Activated gamma-delta T cell treated with anti-CD3 and anti-CD28 coated beads, Interleukin-2, amount 50 U/mL, for 16 hours (primary cell): Measurements from ENCODE around the gene DDAH1.
A peak's percentile ranks its signal among the peaks of the same experiment; 100 is the strongest.

Experiments
- DNase-seq: peaks from one replicate; pipeline ENCODE4 v3.0.0-alpha.2; 2020; ENCODE audit warnings: low read depth

DDAH1 gene

DNA sequence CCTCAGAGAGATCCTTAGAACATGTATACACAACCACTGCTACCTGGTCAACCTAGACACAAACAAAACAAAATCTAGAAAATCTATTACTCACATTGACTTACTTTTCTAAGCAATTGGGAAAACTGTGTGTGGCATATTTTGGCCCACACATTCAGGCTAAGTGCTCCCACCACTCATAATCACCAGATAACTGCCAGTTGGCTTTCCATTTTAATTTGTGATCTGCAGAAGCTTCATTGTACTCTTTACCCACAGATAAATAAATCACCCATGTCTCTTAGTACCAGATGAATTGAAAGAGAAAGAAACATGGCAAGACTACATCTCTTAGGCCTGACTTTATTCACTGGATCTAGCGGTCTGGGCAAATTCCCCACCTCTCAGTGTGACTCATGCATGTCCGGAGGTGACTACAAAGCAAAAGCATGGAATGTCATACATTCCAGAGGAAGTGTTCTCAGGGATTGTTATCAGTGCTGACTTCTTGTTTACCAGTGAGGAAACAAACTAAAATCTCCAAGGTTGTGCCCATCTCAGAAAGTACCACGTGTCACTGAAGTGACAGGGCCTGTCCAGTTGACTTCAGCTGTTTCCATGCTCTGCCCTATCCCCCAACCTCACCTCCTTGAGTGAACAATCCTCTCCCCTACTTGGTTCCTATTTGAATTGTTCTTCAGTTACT is 136.1 kb downstream of the DDAH1 start:
- no peak for DNase-seq

DNA sequence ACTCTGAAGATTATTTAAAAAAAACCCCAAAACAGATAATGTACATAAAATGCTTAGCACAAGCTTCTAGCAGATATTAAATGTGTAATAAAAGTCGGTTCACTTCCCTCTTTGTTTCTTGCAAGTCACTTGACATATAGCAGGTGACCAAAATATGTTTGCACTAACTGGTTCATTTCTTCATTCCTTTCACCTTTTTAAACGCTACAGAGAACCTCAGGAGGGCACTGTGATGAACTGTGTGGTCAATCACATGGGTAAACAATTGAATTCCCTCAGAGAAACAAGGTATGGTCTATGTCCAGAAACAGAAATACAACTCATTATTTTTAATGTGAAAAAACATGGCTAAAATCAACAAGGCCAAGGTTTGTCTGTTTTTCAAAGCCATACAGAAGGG is 137.2 kb downstream of the DDAH1 start:
- no peak for DNase-seq

DNA sequence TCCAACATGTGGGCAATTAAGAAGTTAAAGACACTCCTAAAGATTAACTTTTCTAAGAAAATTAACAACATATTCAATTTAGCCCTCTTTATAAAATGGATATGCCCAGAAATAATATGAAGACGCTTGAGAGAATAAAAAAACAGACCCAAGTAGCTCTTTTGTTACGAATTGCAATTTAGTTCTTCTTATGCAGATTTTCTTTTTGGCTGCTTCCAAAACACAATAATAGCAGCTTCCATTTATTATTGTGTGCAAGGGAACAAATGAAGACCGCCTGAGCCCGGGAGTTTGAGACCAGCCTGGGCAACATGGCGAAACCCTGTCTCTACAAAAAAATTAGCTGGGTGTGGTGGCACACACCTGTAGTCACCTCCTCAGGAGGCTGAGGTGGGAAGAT is 138.1 kb downstream of the DDAH1 start:
- no peak for DNase-seq

DNA sequence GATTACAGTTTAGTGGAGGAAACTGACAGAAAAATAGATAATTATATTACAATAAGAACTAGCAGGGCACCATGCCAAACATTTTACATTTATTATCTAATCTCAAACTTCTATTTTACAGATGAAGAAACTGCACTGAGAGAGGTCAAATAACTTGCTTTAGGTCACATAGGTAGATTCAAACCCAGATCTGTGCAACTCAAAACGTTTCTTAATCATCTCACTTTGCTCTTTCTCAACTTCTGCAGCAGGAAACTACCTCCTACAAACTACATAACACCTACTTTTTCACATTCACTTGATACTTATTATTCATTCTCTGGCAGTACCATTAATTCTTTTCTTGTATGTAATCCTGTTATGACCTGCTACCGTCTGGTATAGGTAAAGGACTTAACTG is 138.6 kb downstream of the DDAH1 start:
- DNase-seq: no peak

DNA sequence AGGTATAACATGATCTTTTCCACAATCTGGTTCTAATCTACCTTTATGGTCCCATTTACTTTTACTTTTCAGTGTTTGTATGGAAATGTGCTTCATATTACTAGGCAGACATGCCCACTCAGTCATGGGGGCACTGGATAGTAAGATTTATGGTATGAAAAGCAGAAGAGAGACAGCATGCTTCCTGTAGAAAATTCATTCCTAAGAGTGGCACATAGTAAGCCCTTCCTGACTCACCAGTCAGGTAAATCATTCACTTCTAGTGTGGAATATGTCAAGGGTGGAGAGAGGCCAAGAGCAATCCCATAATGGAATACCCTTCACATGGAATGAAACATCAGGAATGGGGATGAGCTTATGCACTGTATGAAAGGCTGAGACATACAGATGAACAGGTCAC is 139.0 kb downstream of the DDAH1 start:
- no peak for DNase-seq

DNA sequence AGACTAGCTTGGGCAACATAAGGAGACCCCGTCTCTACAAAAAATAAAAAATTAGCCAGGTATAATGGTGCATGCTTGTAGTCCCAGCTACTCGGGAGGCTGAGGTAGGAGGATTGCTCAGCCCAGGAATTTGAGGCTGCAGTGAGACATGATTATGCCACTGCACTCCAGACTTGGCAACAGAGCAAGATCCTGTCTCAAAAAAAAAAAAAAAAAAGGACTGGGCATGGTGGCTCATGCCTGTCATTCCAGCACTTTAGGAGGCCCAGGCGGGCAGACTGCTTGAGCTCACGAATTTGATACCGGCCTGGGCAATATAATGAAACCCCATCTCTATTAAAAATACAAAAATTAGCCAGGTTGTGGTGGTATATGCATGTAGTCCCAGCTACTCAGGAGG is 141.2 kb downstream of the DDAH1 start:
- no peak for DNase-seq

DNA sequence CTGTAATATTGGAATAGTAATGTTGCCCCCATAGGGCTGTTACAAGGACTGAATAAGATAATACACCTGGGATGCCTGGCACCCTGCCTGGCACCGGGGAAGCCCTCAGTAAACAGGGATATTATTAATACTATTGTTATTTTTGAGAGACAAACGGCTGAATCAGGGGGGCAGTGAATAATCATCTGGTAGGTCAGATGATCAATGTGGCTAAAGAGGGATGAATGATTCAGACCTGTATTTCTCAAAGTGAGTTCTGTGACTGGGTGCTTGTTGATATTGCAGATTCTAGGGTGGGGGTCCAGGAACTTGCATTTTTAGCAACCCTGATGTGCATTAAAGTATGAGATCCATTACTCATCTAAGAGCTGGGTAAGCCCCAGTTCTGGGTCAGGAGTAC is 142.3 kb downstream of the DDAH1 start:
- DNase-seq: no peak

DNA sequence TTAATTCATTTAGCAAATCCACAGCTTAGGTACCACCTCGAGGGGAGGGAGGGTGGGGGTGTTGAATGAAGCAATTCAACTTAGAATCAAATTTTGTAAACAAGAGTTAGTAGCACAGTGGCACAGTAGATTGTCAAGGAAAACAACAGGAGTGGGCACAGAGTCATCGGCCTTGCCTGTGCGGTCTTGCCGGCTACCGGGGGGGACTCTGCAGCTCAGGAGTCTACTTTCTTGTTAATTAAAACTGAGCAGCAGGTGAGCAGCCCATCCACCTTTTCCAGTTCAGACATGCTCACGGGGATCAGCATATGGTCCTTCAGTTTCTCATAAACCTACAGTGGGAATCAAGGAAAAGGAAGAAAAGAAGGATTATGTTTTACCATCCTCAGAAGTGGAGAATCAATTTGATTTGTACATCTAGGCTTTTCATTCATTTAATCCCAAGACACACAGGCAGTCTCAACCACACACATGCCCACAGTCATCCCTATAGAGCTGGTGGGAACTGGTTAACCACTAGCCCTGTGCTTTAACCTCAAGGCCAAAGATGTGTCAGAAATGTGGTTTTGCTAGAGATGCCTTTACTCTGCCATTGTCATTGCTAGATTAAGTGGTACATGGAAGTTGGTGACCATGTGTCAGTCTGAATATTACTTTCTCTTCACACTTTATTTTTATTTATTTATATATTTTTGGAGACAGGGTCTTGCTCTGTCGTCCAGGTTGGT is 143.6 kb downstream of the DDAH1 start:
- no peak for DNase-seq

DNA sequence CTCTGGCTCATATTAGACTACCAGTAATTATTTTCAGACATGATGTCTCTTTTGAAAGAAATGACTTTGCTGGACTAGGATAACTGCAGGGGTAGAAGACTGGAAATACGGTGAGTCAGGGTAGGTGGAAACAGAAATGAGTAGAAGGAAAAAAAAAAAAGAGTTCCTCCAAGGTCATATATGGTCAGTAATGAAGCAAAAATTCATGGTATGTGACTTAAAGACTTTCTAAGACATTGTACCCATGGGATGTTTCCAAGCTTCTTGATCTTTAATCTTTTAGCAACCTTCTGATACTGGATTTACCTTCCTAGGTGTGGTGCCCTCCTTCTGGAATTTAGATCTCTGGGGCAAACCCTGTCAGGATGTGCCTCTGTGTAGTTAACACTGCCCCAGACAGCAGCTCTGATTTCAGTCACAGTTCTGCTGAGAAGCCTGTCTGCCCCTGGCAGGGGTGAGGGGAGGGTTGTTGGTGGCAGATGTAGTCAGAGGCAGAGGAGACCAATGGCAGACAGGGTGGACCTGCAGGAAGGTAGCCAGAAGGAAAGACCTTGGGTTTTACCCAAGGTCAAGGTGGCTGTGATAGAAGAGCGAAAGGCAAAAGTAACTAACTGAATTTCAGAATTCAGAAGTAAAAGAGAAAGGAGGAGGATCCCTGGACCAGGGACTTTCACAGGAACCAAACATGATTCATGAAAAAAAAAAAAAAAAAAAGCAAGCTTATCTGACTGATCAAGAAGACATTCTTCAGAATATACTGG is 144.4 kb downstream of the DDAH1 start:
- DNase-seq: no peak

DNA sequence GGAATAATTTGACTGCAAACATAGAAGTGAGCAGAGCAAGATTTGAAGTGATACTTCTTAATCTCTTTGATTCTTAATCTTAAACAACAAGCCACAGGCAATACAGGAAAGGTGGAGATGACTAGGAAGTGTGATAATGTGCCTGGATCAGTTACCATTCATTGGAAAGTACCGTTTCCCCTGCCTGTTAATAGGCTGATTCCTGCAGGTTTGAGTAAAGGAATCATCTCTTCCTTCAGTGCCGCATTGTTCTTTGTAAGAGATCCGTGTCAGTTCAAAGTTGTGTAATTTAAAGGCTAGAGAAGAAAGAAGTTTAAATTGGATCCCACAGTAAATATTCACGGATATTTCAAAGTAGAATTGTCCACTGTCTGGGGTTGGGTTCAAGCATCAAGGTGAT is 145.0 kb downstream of the DDAH1 start:
- no peak for DNase-seq

DNA sequence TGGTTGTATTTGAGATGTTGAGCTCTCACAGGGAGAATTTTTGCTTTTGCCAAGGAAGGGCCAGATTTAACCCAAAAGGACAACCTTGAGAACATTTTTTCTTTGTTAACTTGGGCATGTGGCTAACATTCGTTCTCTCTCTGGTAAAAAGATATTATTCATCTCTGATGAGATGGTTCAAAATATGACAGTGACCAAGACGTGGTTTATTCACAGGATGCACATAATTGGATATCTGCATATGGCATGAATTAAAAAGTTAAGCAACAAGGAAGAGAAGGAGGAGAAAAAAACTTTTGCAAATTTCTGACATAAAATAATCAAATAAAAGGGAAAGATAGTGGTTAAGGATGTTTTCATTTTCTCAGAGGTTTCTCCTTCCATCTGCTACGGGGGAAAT is 145.5 kb downstream of the DDAH1 start:
- no peak for DNase-seq

DNA sequence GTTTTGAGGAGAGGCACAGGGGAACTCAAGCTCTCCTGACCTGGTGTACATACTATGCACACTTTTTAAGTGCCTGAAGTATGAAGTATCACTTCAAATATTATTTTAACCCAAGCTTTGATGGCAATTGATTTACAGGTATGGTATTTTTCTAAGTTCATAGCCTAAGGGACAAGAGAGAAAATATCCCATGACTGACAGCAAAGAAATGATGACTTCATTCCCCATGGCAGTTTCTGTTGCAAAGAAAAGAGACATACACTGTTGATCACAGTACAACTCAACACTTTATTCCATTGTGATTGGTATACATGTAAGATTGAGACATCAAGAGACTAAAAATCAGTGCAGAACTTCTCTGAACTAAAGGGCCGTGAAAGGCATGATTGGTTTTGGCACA is 146.7 kb downstream of the DDAH1 start:
- DNase-seq: no peak

DNA sequence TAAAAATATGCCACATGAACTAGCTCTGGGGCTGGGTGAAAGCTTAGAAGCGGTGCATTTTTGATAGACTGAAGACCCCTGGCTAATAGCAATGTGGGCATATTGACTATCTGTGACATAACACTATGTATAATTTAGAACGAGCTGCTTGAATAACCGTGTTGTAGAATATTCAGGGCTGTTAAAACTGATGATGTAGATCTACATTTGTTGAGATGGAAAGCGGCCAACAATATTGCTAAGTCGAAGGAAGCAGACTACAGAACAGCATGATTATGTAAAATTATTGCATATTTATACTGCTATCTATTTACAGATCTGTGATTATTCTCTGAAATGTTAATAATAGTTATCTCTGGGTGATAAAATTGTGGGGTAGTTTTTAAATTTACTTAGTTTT is 147.4 kb downstream of the DDAH1 start:
- DNase-seq: no peak

DNA sequence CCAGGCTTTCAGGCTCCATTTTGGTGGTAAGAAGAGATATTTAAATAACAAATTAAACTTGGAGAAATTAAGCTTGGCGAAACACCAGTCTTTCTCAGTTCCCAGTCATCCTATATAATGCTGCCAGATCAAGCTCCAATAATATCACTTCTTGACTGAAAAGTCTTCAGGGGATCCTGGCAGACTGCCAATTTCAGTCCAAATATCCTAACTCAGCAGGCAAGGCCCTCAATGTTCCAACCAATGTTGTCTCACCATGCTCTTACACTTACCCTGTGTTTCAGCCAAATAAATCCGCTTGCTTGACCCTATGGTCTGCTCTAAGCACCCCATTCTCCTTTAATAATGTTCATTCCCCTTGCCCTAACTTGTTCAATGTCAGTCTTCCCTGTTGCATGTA is 148.6 kb downstream of the DDAH1 start:
- DNase-seq: no peak

DNA sequence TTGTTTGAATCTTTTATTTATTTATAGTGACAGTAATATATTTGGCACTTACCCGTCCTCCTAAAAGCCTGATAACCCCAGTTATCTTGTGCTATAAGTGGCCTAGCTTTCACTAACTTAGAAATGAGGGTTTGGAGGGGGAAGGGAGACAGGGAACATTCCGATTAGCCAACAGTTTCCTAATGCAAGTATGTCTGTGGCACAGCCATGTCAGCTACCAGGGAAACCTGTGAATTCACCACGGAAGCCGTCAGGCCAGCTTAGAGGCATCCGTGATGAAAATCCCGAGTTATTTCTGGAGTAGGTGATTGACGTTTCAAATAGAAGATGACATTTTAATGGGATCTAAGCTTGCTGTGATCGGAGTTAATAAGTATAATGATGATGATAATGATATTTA is 149.2 kb downstream of the DDAH1 start:
- DNase-seq: no peak

DNA sequence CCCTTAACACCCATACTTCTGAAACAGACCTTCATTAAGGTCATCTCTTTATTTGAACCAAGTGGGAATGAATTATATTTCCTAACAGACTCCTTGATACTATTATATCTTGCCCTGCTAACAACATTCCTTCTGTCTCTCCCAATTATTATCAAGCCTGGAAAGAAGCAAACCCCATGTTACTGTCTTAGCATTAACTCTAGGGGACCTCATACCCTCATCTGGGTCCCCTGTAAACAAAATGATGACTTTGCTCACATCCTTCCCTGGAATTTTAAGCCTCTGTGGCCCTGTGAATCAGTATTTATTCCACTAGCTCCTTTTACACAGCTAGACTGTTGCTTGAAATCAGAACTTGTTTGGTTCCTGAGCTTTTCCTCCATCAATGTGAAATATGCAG is 150.2 kb downstream of the DDAH1 start:
- DNase-seq: no peak

DNA sequence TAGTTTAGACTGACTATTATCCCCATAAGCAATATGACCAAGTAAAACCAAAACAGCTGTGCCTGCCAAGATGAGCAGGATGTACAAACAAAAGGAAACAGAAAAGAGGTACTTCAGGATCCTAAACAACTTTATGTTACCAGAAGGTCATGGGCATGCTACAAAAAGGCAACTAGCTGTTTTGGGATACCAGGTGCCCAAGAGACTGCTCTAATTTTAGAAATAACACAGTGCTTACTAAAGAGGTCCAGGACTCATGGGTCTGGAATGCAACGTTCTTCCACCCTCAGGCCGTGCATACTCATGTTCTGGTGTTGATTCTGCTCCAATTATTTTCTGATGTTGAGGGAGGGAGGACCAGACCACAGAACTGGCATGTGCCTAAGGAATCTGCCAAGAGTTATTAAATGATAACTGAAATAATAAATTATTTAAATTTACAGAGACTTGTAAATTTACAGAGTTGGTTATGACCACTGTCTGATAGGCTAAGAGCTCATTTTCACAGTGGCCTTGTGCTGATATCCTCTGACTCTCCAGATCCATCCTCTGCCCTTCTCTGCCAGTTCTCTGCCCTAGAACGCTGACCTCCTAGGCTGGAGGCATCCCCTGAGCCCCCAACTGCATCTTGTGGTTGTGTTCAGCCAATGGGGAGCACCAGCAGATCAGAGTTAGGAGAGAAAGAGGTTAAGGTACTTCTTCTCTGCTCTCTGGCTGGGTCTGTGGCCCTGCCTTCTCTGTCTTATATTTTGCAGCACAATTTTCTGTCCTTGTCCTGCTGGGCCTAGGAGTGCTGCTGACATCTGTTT is 150.9 kb downstream of the DDAH1 start:
- no peak for DNase-seq

DNA sequence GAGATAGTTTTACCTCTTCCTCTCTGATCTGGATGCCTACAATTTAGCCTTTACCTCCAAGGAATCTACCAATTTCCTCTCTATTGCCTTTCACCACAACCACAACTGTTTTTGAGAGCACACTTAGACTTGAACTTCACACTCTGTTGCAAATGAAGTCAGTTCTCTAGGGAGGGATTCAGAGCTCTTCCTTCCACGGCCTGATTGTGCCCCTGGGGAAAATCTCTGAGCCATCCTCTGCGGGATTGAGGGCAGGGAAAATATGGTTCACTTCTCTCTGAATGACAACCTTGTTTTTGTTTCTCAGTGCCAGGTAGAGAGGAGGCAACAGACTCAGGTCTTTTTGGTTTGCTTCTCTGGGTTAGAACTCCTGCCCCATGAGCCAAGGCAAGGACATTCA is 153.1 kb downstream of the DDAH1 start:
- no peak for DNase-seq

DNA sequence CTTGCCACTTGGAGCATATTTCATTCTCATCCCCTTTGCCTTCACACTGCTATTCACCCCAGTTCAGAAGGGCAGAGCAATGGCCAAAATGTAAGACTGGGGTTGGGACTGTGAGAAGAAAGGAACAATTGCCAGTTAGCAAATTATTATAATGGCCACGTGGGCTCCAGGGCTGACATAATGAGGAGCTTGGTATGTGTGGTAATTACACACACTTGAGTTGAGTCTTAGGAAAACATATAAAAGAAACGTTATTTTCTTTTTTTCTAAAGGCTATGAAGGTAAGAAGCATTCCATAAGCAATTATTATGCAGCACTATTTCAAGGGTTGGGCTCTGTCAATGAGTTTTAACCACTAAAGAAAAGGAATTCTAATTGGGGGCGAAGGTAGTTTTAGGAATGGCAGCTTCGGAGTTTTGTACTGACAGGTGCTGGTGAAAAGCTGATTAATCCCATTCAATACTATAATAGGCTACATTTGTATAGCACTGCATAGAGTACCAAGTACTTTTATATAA is 156.1 kb downstream of the DDAH1 start:
- DNase-seq: no peak

DNA sequence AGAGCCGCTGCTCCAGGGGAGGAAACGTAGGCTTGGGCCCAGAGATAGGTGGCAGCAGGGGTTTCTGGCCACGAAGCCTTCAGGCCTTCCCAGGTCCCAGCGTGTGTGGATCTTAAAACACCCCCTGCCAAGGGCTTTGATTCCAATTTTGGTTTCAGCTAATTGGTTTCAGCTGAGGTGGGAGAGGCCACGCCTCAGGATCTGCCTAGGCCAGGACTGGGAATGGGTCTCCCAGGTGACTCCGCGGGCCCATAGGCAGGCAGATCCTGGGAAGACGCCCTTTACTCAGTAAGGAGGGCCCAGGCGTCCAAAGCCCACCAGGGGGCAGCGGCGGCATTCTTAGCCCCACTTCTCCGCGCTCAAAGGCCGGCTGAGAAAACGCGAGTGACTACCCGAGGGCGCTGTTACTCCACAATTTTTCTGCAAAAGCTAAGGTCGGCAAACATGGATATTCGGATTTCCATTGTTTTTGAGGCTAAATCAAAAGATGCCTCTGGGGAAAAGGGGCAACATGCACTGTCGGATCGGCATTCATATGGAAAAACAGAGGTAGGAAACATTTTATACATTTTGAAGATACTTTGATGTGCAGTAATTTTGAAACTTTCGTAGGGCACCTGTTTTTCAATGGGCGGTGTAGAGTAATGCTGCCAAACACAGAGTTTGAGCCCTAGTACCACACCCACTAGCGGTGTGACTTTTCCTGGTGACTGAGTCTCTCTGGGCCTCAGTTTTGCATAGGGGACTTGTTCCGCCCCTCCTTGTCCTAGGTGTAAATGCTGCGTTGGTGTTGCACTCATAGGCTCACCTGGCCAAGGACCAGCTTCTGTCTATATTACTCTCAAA is 156.7 kb downstream of the DDAH1 start:
- peak; percentile 52 for DNase-seq

DNA sequence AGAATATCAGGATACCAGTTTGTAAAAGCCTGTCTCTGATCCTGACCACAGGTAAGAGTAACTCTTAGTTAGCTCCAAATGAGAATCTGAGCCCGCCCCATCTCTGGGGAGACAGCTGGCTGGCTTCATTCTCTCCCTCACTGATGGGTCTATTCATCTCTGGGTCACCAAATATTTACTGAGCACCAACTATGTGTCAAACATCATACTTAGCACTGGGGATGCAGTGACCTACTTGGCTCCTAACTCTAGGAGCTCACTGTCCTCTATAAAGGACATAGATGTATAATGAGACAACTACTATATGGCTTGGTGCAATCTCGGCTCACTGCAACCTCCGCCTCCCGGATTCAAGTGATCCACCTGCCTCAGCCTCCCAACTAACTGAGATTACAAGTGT is 158.7 kb downstream of the DDAH1 start:
- DNase-seq: no peak
